Measurements from ENCODE around the gene GDF10.

DNA sequence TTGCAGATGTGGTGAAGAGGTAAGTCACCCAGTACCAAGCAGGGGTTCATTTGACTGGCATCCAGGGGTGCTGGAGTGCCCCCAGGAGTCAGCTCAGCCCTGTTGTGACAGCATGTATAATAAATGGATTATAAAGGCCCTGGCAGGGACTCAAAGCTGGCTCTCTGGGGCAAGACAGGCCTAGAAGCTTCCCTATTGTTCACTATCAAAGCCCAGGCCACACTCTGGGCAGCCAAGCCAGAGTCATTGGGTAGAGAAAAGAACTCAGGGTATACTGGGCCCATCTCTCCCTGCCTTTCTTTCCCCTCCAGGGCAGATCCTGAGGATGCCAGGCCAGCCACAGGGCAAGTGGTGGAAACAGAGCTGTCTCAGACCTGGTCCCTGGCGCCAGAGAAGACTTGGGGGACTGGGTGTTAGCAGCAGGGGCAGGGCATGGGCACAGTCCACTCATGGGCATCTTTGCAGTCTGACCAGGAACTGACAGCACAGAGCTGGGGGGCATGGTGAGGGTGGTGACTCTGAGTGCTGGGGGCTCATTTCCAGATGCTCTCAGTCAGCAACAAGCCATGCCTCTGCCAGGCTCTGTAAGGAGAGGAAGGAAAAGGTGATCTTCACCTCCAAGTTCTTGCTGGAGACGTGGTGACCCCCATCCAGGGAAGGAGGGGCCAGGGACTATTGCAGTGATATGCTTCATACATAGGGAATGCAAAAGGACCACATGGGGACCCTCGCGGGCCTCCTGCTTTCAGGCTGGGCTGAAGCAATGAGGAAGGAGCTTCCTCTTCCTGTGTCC lies 59.8 kb downstream of the GDF10 start:
- no peak for TF ChIP-seq POLR2A (IDR thresholded peaks at IDR 0.05)
- TF ChIP-seq, protein P1, sequence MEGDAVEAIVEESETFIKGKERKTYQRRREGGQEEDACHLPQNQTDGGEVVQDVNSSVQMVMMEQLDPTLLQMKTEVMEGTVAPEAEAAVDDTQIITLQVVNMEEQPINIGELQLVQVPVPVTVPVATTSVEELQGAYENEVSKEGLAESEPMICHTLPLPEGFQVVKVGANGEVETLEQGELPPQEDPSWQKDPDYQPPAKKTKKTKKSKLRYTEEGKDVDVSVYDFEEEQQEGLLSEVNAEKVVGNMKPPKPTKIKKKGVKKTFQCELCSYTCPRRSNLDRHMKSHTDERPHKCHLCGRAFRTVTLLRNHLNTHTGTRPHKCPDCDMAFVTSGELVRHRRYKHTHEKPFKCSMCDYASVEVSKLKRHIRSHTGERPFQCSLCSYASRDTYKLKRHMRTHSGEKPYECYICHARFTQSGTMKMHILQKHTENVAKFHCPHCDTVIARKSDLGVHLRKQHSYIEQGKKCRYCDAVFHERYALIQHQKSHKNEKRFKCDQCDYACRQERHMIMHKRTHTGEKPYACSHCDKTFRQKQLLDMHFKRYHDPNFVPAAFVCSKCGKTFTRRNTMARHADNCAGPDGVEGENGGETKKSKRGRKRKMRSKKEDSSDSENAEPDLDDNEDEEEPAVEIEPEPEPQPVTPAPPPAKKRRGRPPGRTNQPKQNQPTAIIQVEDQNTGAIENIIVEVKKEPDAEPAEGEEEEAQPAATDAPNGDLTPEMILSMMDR (IDR thresholded peaks at IDR 0.05 in 8 of 11, conservative IDR thresholded peaks at IDR 0.05 in 3 of 11): no peak
